Measurements from ENCODE around the gene DAO.

The DAO gene

DNA sequence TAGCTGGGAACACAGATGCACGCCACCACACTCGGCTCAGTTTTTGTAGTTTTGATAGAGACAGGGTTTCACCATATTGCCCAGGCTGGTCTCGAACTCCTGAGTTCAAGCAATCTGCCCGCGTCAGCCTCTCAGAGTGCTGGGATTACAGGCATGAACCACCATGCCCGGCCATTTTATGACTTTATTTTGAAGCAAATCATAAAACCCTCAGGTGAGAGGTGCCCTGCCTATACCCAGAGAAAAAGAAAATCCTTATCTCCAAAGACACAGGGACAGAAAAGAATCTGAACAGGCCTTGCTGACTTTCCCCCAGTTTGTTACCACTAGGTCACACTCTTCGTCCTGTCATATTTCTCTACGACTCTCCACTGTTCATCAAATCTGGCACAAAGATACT is 48.8 kb downstream of the DAO start:
- no peak for DNase-seq

DNA sequence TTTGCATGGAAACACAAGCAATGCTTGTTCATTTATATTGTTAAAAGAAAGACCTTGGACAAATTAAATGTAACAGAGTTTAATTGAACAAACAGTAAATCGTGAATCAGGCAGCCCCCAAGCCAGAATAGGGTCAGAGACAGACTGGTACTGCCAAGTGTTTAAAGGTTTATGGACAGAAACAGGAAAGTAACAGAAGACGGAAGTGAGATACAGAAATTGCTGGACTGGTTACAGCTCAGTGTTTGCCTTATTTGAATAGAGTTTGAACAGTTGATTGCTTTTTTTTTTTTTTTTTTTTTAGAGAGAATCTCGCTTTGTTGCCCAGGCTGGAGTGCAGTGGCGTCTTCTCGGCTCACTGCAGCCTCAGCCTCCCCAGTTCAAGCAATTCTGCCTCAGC is 50.3 kb downstream of the DAO start:
- no peak for DNase-seq

DNA sequence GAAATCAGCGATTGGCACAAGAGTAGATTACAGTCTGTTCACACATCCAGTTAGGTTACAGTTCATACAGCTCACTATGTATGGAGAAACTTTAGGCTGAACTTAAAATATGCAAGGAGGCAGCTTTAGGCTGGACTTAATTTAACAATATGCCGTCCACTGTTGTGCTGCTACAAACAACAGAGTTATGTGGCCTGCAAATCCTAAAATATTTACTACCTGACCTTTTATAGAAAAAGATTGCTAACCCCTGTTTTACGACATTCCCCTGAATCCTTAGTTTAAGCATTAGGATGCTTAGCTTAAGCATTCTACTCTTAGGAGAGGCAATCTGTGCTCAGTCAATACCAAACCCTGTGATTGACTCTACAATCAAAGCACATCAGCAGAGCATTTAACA is 50.9 kb downstream of the DAO start:
- no peak for DNase-seq

DNA sequence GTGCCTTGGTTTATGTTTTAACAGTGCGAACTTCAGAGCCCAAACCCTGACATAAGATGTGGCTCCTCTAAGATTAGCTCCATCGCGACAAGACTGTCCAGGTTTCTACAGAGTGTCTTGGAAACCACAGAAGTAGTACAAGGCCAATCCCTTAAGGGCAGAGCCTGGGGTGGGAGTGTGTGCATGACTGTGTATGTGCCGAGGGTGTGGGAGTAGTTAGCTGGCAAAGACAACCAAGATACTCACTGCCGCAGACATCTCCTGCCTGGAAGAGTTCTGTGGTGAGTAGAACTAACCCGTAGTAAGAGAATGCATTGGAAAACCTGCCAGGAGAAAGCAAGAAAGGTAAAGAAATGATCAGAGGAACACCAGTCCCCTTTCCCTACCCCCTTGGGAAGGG is 54.1 kb downstream of the DAO start:
- DNase-seq: no peak

DNA sequence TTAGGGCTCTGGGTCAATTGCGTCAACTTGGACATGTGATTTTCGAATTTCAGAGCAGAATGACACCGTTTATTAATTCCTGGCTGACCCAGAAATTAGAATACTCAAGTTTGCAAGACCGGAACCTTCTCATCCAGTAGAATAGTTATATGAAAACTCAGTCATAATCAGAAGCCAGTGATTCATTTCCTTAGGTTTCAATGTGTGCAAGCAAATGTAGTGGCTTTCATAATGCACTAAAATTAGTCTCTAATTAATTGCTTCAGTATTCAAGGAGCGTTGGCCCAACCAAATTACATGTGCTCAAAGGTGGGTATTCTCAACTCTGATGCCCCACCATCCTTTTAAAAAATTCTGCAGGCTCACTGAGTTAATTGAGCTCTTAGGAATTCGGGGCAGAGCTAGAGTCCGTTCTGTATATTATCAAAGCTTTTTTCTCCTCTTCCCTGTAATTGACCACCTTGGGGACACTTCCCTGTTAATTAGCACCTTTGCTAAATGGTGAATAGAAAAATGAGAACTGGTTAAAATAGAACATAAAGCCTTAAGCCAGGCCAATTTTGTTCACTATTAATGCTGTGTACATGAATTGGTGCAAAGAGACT is 55.4 kb downstream of the DAO start:
- no peak for DNase-seq

DNA sequence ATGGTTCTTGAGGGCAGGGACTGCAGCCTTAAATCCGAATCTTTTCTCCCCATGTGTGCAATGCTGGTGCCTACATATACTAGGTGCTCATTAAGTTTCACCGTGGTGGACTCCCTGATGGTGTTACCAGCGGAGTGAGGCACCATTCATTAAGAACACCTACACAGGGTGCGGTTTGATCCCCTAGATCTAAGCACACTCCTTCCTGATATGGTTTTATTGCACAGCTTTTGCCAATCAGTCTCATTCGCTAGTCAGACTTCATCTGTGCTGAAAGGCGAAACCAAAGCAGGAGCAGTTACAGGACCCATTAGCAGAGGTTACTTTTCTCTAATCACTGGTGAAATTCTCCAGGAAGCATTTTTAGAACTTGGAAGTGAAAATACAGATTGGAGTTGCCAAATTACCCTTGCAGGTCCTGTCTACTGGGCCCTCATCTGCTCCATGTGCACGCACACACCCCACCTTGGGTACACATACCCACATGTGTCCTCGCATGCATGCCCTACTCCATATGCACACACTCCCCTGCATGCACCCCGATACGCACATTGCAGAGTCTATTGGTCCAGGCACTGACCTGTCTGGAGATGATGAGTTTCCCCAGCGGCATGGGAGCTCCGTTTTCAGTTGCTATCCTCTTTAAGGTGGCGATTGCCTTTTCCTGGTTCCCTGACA is 58.5 kb downstream of the DAO start:
- DNase-seq: no peak

DNA sequence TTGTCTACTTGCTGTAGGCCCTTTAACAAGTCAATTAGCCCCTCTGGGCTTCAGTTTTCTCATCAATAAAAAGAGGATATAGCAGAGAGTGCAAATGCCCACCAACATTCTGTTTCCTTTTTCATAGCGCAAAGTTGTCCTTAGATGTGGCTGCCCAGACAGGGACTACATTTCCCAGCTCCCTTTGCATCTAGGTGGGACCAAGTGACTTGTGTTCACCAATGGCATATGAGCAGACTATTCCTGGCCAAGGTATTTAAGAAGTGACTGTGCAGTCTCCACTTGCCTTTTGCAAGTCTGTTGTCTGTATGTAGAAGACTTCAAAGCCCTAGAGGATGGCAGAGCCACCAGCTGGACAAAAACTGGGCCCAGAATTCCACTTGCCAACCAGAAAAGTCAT is 59.7 kb downstream of the DAO start:
- DNase-seq: no peak

DNA sequence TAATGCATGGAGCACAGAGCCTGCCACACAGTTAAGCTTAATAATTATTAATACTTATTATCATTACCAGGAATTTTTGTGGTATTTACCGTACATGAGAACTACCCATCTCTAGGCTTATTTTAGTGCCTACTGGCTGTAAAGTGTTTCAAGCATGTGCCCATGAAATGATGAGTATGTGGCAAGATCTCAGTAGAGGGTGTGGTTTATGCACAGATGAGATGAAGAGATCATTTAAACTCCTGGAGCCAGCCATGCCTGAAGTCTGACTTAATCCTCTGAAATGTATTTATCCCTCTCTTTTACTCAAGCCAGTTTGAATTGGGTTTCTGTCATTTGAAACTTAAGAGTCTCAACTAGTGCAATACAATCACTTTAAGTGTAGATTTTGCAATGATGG is 60.2 kb downstream of the DAO start:
- no peak for DNase-seq

DNA sequence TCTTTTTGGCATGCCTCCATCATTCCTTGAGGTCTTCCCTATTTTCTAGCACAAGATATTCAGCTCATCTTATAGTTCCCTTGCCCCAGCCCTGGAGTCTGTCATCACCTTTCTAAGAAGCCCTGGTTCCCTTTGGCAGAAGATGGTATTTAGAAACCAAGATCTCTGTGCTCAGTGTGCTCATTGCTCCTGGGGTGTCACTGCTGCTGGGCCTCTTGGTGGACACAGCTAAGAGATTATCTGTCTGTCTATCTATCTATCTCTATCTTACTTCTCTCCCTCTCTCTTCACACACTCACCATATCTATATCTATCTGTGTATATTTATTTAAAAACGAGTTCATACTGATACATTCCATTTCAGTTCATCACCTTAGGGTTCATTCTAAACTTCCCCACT is 67.2 kb downstream of the DAO start:
- no peak for DNase-seq

DNA sequence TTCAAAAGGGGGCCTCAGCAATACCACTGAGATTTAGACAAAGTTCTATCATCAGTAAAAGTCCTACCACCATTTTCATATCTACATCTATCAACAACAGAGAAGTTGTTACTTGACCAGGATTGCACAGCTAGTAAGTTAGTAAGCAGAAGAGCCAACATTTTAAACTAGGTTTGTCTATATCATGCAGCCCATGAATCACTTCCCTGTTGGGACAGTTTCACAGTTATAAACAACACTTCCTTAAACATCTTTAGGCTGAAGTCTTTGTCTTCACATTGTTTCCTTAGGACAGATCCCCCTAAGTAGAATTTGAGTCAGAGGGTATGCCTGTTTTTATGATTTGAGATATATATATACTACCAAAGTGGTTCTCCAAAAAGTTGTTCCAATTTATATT is 68.5 kb downstream of the DAO start:
- no peak for DNase-seq

DNA sequence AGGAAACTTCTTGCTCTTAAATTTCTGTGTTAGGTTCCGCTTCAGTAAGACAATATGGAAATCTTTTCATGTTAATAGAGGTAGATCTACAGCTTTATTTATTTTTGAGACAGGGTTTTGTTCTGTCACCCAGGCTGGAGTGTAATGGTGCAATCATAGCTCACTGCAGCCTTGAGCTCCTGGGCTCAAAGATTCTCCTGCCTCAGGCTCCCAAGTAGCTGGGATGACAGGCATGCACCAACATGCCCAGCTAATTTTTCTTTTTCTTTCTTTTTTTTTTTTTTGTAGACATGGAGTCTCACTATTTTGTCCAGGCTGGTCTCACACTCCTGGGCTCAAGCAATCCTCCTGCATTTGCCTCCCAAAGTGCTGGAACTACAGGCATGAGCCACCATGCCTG is 70.1 kb downstream of the DAO start:
- DNase-seq: no peak
